ENCODE data around the gene CCNJL.

GRCh38 chr5:160253441-160253840 is 58.9 kb downstream of the CCNJL start:
- TF ChIP-seq POLR2AphosphoS5 (IDR thresholded peaks at IDR 0.05; ENCODE audit: insufficient read depth in 1 of 2, low read depth in 1 of 2) = no peak
- TF ChIP-seq CTCF (IDR thresholded peaks at IDR 0.05) = no peak
- TF ChIP-seq POLR2A (IDR thresholded peaks at IDR 0.05) = no peak

Data from vagina (tissue), 2 donors.